ENCODE data around the gene XDH. TPM values are rescaled to one million over a fixed set of nuclear protein-coding genes. Genes with fewer than 3 reads are reported as not detected.
A peak's percentile ranks its signal among the peaks of the same experiment; 100 is the strongest.

The XDH gene
- total RNA-seq, 1 experiment from 2014 or later = 1.4 TPM

- no peaks in the 10 kb centered on the region for H3K4me1 Mint-ChIP-seq (ENCODE audit: low read depth, unreplicated experiment)
- Histone ChIP-seq H3K4me3 (ENCODE audit: low read depth, low read length) (no peak overlapping the region), H3K9me3 (no peaks in the 10 kb centered on the region), H3K27me3 (replicated peaks; ENCODE audit: control insufficient read depth, insufficient read depth, low read length) (no peaks in the 10 kb centered on the region), H3K36me3 (ENCODE audit: control insufficient read depth, insufficient read depth, low read length) (no peaks in the 10 kb centered on the region), H3K4me1 (no peaks in the 10 kb centered on the region)
- H3K27me3 Mint-ChIP-seq (ENCODE audit: insufficient read depth, unreplicated experiment) = peaks cover 5% of the 10 kb centered on the region
- POLR2A ChIA-PET = interaction anchor here (0.6 kb wide), 1 partner anchor 862 kb away, joined by 7 read pairs; no protein-coding TSS in a partner anchor
- intact Hi-C loops (cut with micrococcal nuclease; ENCODE audit: unreplicated experiment) = no loop called here
- H3K36me3 Mint-ChIP-seq (ENCODE audit: insufficient read depth, unreplicated experiment) = no peaks in the 10 kb centered on the region
- H3K9me3 Mint-ChIP-seq (ENCODE audit: unreplicated experiment) = no peaks in the 10 kb centered on the region
- H3K27ac Mint-ChIP-seq (ENCODE audit: unreplicated experiment) = no peak overlapping the region
- peak in 1 of 2 experiments; percentile 31 for DNase-seq
- no TSS peak for BruUV-seq (replicated peaks)
- TF ChIP-seq CTCF (IDR thresholded peaks at IDR 0.05; ENCODE audit: insufficient read depth in 1 of 2, low read depth in 1 of 2, low read length in 1 of 2, severe bottlenecking in 1 of 2, unreplicated experiment in 1 of 2) = no peak
- no peak overlapping the region for H3K4me3 Mint-ChIP-seq (ENCODE audit: unreplicated experiment)
- CTCF ChIA-PET = no interaction called here
These were observed 126.9 kb downstream of the XDH start for GRCh38 chr2:31287654-31288053.

GRCh38 chr2:31286961-31287550 lies 127.5 kb downstream of the XDH start:
- Mint-ChIP-seq H3K4me3 (ENCODE audit: unreplicated experiment) (no peak overlapping the region), H3K36me3 (ENCODE audit: insufficient read depth, unreplicated experiment) (no peaks in the 10 kb centered on the region), H3K27ac (ENCODE audit: unreplicated experiment) (no peak overlapping the region), H3K4me1 (ENCODE audit: low read depth, unreplicated experiment) (no peaks in the 10 kb centered on the region), H3K9me3 (ENCODE audit: unreplicated experiment) (no peaks in the 10 kb centered on the region), H3K27me3 (ENCODE audit: insufficient read depth, unreplicated experiment) (peaks cover 5% of the 10 kb centered on the region)
- Histone ChIP-seq H3K36me3 (ENCODE audit: control insufficient read depth, insufficient read depth, low read length) (no peaks in the 10 kb centered on the region), H3K9me3 (no peaks in the 10 kb centered on the region), H3K27me3 (replicated peaks; ENCODE audit: control insufficient read depth, insufficient read depth, low read length) (no peaks in the 10 kb centered on the region), H3K4me1 (no peaks in the 10 kb centered on the region), H3K4me3 (ENCODE audit: low read depth, low read length) (no peak overlapping the region)
- no TSS peak for BruUV-seq (replicated peaks)
- ChIA-PET CTCF (no interaction called here), POLR2A (interaction anchor here (0.6 kb wide), 1 partner anchor 863 kb away, joined by 7 read pairs; no protein-coding TSS in a partner anchor)
- DNase-seq = peak in 1 of 2 experiments; percentile 1
- intact Hi-C loops (cut with micrococcal nuclease; ENCODE audit: unreplicated experiment) = no loop called here
- TF ChIP-seq CTCF (IDR thresholded peaks at IDR 0.05; ENCODE audit: insufficient read depth in 1 of 2, low read depth in 1 of 2, low read length in 1 of 2, severe bottlenecking in 1 of 2, unreplicated experiment in 1 of 2) = no peak

- POLR2A ChIA-PET = interaction anchor here (0.6 kb wide), 1 partner anchor 983 kb away, joined by 5 read pairs; no protein-coding TSS in a partner anchor
- no peaks in the 10 kb centered on the region for H3K4me1 Mint-ChIP-seq (ENCODE audit: low read depth, unreplicated experiment)
These were observed 128.3 kb downstream of the XDH start for GRCh38 chr2:31286230-31286629.

More at GRCh38 chr2:31286230-31286629, 128.3 kb downstream of the XDH start:
- no peak for DNase-seq
- Histone ChIP-seq H3K36me3 (ENCODE audit: control insufficient read depth, insufficient read depth, low read length) (no peaks in the 10 kb centered on the region), H3K27me3 (replicated peaks; ENCODE audit: control insufficient read depth, insufficient read depth, low read length) (no peaks in the 10 kb centered on the region), H3K4me3 (ENCODE audit: low read depth, low read length) (no peak overlapping the region), H3K4me1 (no peaks in the 10 kb centered on the region), H3K9me3 (no peaks in the 10 kb centered on the region)
- Mint-ChIP-seq H3K27ac (ENCODE audit: unreplicated experiment) (no peak overlapping the region), H3K9me3 (ENCODE audit: unreplicated experiment) (no peaks in the 10 kb centered on the region), H3K36me3 (ENCODE audit: insufficient read depth, unreplicated experiment) (no peaks in the 10 kb centered on the region), H3K27me3 (ENCODE audit: insufficient read depth, unreplicated experiment) (peaks cover 8% of the 10 kb centered on the region), H3K4me3 (ENCODE audit: unreplicated experiment) (no peak overlapping the region)
- no peak for TF ChIP-seq CTCF (IDR thresholded peaks at IDR 0.05; ENCODE audit: insufficient read depth in 1 of 2, low read depth in 1 of 2, low read length in 1 of 2, severe bottlenecking in 1 of 2, unreplicated experiment in 1 of 2)
- CTCF ChIA-PET = no interaction called here
- BruUV-seq (replicated peaks) = no TSS peak
- intact Hi-C loops (cut with micrococcal nuclease; ENCODE audit: unreplicated experiment) = no loop called here

Other genes starting within 250 kb of the XDH start
- gene CAPN14, start 197.2 kb downstream of the XDH start, total RNA-seq (2022) = 0.21 and 0.23 TPM in 2 replicates
- not detected in 2 replicates for gene EHD3, start 180.6 kb downstream of the XDH start, total RNA-seq (2022)
- not detected in 2 replicates for gene SRD5A2, start 166.2 kb upstream of the XDH start, total RNA-seq (2022)